Measurements from ENCODE around the gene CDH4. TPM values are rescaled to one million over a fixed set of nuclear protein-coding genes. Genes with fewer than 3 reads are reported as not detected.

The CDH4 gene
- polyA plus RNA-seq, 2 donors = 0.02 to 0.05 TPM

DNA sequence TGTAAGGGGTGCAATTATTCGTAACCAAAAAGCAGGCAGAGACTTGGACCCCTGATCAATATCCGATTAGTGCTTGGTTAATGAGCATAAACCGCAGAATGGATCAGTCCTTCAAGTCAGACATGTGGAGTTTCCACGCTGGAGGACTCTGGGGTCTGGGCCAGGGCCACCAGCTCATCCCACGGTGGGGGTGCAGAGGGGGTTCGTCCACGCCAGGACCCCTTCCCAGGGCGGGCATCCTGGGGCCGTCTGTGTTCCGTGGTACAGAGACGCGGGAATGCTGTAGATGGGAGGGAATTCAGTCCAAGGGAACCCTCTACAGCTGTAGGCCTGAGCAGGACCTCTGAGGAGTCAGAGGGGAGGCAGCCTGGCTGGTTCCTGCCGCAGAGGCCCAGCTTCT is 615.9 kb downstream of the CDH4 start:
- Histone ChIP-seq H3K36me3 (ENCODE audit: control insufficient read depth in 2 of 2, insufficient read depth in 2 of 2, low read length in 1 of 2) (no peaks in the 10 kb centered on the region), H3K27ac (ENCODE audit: low read depth in 2 of 2, low read length in 1 of 2) (no peak overlapping the region)

DNA sequence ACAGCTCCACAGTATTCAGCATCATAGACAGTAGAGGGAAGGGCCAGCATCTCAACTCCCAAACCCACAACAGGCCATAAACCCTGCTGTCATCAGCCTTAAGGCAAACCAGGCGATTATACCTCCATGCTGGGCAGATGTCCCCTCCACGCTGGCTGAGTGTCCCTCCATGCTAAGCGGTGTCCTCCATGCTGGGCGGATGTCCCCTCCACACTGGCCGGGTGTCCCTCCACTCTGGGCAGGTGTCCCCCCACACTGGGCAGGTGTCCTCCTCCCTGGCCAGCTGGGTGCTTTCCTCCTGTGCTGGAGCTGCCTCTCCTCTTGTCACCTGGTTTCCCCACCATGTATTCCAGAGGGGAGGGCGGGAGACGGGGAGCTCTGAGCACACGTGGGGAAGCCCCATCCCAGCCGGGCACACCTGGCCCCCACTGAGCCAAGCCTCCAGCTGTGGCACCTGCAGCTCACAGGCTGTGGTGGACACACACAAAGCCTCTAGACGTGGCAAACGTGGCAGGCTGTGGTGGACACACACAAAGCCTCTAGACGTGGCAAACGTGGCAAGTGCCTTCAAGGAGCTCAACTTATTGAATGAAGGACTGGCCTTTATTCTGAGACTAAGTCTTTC is 616.5 kb downstream of the CDH4 start:
- Histone ChIP-seq H3K4me1 (ENCODE audit: control insufficient read depth in 2 of 2, insufficient read depth in 2 of 2, low read length in 1 of 2) (no peaks in the 10 kb centered on the region), H3K4me3 (ENCODE audit: low read depth in 1 of 2, low read length in 2 of 2) (no peak overlapping the region), H3K9me3 (ENCODE audit: control insufficient read depth in 2 of 2, insufficient read depth in 1 of 2, low read depth in 1 of 2, low read length in 1 of 2) (peaks cover 0 to 9% of the 10 kb centered on the region in 2 donors), H3K27ac (ENCODE audit: low read depth in 2 of 2, low read length in 1 of 2) (no peak overlapping the region), H3K27me3 (ENCODE audit: control insufficient read depth in 1 of 2, insufficient read depth in 2 of 2, low read length in 2 of 2) (no peaks in the 10 kb centered on the region), H3K36me3 (ENCODE audit: control insufficient read depth in 2 of 2, insufficient read depth in 2 of 2, low read length in 1 of 2) (no peaks in the 10 kb centered on the region)
- 68 to 82% methylated on average over 13 of the region's 13 CpGs for WGBS, 2 donors

More for the DNA sequence above, 615.9 kb downstream of the CDH4 start:
- Histone ChIP-seq H3K4me3 (ENCODE audit: low read depth in 1 of 2, low read length in 2 of 2) (no peak overlapping the region), H3K9me3 (ENCODE audit: control insufficient read depth in 2 of 2, insufficient read depth in 1 of 2, low read depth in 1 of 2, low read length in 1 of 2) (peaks cover 0 to 9% of the 10 kb centered on the region in 2 donors), H3K4me1 (ENCODE audit: control insufficient read depth in 2 of 2, insufficient read depth in 2 of 2, low read length in 1 of 2) (no peaks in the 10 kb centered on the region), H3K27me3 (ENCODE audit: control insufficient read depth in 1 of 2, insufficient read depth in 2 of 2, low read length in 2 of 2) (no peaks in the 10 kb centered on the region)
- WGBS, 2 donors = 84 to 86% methylated on average over 13 of the region's 13 CpGs

DNA sequence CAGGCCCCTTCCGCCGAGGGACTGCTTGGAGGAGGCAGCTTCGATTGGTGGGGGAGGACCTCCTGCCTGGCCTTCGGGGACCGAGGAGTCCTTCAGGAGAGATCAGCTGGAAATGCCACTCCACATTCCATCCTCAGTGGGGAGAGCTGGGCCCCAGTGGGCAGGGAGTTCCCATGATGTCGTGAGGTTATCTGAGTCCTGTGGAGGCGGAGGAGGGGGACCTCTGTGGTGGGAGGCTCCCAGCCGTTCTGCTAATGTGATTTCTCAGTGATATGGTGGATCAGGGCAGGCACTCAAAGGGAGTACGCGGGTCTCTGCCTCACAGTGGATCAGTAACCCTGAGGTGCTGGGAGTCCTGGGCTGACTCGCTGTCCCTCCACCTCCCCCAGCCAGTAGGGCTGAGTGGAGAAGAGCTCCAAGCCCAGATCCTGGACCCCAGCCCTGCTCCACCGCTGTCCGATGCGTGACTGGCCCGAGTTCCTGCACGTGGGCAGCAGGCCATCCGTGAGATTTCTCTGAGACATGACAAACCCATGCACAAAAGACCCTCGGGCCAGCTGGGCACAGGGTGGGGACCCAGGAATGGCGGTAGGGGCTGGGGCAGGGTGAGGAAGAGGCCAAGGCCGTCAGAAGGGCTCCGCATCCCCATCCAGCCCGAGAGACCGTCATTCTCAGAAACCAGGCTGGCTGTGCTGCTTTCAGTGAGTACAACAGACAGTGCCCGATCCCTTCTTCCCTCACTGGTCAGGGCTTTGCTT is 617.9 kb downstream of the CDH4 start:
- Histone ChIP-seq H3K27ac (ENCODE audit: low read depth in 2 of 2, low read length in 1 of 2) (no peak overlapping the region), H3K9me3 (ENCODE audit: control insufficient read depth in 2 of 2, insufficient read depth in 1 of 2, low read depth in 1 of 2, low read length in 1 of 2) (peaks cover 0 to 9% of the 10 kb centered on the region in 2 donors), H3K4me3 (ENCODE audit: low read depth in 1 of 2, low read length in 2 of 2) (no peak overlapping the region), H3K27me3 (ENCODE audit: control insufficient read depth in 1 of 2, insufficient read depth in 2 of 2, low read length in 2 of 2) (no peaks in the 10 kb centered on the region), H3K36me3 (ENCODE audit: control insufficient read depth in 2 of 2, insufficient read depth in 2 of 2, low read length in 1 of 2) (no peaks in the 10 kb centered on the region), H3K4me1 (ENCODE audit: control insufficient read depth in 2 of 2, insufficient read depth in 2 of 2, low read length in 1 of 2) (no peaks in the 10 kb centered on the region)
- 72 to 77% methylated on average over 24 of the region's 24 CpGs for WGBS, 2 donors

DNA sequence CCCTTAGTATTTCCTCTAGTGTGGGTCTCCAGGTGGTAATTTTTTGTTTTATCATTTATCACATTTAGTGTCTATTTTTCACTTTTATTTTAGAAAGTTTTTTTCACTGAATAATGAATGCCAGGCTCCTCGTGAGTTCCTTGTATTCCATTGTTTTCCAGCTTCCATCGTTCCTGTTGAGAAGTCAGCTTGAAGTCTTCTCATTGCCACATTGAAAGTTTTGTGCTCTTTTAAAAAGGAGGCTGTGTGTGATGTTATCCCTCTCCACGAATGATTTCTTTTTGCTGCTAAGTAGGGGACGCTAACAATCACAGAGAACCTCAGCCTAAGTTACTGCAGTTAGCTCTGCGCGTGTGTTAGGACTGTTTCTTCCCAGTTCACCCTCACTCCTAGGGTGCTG is 619.1 kb downstream of the CDH4 start:
- Histone ChIP-seq H3K9me3 (ENCODE audit: control insufficient read depth in 2 of 2, insufficient read depth in 1 of 2, low read depth in 1 of 2, low read length in 1 of 2) (peaks cover 0 to 9% of the 10 kb centered on the region in 2 donors), H3K4me1 (ENCODE audit: control insufficient read depth in 2 of 2, insufficient read depth in 2 of 2, low read length in 1 of 2) (no peaks in the 10 kb centered on the region), H3K27me3 (ENCODE audit: control insufficient read depth in 1 of 2, insufficient read depth in 2 of 2, low read length in 2 of 2) (no peaks in the 10 kb centered on the region), H3K4me3 (ENCODE audit: low read depth in 1 of 2, low read length in 2 of 2) (no peak overlapping the region), H3K36me3 (ENCODE audit: control insufficient read depth in 2 of 2, insufficient read depth in 2 of 2, low read length in 1 of 2) (no peaks in the 10 kb centered on the region), H3K27ac (ENCODE audit: low read depth in 2 of 2, low read length in 1 of 2) (no peak overlapping the region)
- WGBS, 2 donors = 84% methylated on average over 6 of the region's 6 CpGs

DNA sequence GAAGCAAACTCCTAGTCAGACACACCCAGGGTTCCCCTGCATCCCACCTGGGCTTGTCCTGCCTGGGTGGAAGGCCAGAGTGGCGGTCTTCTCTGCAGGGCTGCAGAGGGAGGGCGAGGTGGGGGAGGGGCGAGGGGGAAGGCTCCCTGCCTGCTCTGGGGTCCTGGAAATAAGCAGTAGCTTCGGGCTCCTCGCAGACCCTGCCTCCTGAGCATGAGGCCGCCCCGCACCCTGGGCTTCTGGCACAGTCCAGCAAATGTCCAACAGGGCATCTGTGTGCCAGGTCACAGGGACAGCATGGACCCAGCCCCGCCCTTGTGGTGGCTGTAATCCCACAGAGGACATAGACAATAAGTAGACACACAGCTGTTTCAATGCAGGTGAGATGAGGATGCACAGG is 619.9 kb downstream of the CDH4 start:
- H3K27ac ChIP-seq (ENCODE audit: low read depth in 2 of 2, low read length in 1 of 2) = no peak overlapping the region
- WGBS, 2 donors = 79 to 89% methylated on average over 8 of the region's 8 CpGs
- H3K9me3 ChIP-seq (ENCODE audit: control insufficient read depth in 2 of 2, insufficient read depth in 1 of 2, low read depth in 1 of 2, low read length in 1 of 2) = peaks cover 0 to 9% of the 10 kb centered on the region in 2 donors
- no peaks in the 10 kb centered on the region for H3K27me3 ChIP-seq (ENCODE audit: control insufficient read depth in 1 of 2, insufficient read depth in 2 of 2, low read length in 2 of 2)
- H3K4me3 ChIP-seq (ENCODE audit: low read depth in 1 of 2, low read length in 2 of 2) = no peak overlapping the region
- H3K4me1 ChIP-seq (ENCODE audit: control insufficient read depth in 2 of 2, insufficient read depth in 2 of 2, low read length in 1 of 2) = no peaks in the 10 kb centered on the region
- no peaks in the 10 kb centered on the region for H3K36me3 ChIP-seq (ENCODE audit: control insufficient read depth in 2 of 2, insufficient read depth in 2 of 2, low read length in 1 of 2)

DNA sequence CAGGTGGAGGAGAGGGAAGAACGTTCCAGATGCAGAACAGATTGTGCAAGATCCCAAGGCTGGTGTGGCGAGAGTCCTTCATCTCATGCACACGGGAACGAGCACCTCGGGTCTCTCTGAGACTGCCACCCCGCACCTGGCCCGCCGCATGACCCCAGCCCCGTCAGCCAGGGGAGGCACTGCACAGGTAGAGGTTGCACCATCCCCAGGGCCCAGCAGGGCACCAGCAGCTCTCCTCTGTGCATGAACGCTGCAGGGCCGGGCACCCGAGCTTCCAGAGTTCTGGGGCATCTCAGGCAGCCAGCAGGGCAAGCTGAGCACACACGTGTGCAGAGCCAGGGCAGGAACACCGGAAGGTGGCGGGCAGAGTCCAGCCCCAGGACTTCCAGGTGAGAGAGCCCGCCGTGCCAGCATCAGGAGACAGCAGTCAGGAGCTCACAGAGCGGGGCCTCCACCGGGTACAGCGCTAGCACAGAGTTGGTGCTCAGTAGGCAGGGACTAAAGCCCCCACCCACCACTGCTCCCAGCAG is 620.4 kb downstream of the CDH4 start:
- no peak overlapping the region for H3K27ac ChIP-seq (ENCODE audit: low read depth in 2 of 2, low read length in 1 of 2)
- H3K4me1 ChIP-seq (ENCODE audit: control insufficient read depth in 2 of 2, insufficient read depth in 2 of 2, low read length in 1 of 2) = no peaks in the 10 kb centered on the region
- H3K4me3 ChIP-seq (ENCODE audit: low read depth in 1 of 2, low read length in 2 of 2) = no peak overlapping the region
- peaks cover 0 to 9% of the 10 kb centered on the region in 2 donors for H3K9me3 ChIP-seq (ENCODE audit: control insufficient read depth in 2 of 2, insufficient read depth in 1 of 2, low read depth in 1 of 2, low read length in 1 of 2)
- no peaks in the 10 kb centered on the region for H3K27me3 ChIP-seq (ENCODE audit: control insufficient read depth in 1 of 2, insufficient read depth in 2 of 2, low read length in 2 of 2)
- H3K36me3 ChIP-seq (ENCODE audit: control insufficient read depth in 2 of 2, insufficient read depth in 2 of 2, low read length in 1 of 2) = no peaks in the 10 kb centered on the region
- 89 to 91% methylated on average over 20 of the region's 20 CpGs for WGBS, 2 donors

DNA sequence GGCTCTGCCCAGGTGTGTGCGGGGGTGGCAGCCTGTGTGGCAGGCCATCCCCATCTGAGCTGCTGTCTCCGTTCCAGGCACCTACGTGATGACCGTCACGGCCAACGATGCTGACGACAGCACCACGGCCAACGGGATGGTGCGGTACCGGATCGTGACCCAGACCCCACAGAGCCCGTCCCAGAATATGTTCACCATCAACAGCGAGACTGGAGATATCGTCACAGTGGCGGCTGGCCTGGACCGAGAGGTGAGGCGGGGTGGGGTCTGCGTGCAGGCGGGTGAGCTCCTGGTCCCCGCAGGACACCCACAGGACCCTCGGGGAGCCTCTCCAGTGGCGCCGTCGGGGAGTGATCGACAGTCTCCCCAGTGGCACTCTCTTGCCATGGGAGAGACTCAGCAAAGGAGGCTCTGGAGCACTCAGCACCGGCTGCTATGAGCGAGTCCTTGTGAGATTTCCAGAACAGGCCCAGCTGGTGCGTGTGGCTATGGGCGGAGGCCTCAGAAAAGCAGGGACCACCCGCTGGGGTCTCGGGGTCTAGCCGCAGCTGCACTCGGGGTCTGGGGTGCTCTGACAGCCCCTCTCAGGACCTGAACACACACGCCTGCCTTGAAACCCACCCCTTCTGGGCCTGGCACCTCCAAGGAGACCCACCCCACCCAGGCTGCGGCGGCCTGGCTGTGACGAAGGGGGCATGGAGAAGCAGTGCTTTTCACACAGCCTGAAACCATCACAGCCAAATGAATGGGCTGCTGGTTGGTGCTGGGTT is 621.8 kb downstream of the CDH4 start:
- Histone ChIP-seq H3K27ac (ENCODE audit: low read depth in 2 of 2, low read length in 1 of 2) (no peak overlapping the region), H3K4me1 (ENCODE audit: control insufficient read depth in 2 of 2, insufficient read depth in 2 of 2, low read length in 1 of 2) (no peaks in the 10 kb centered on the region), H3K4me3 (ENCODE audit: low read depth in 1 of 2, low read length in 2 of 2) (no peak overlapping the region), H3K27me3 (ENCODE audit: control insufficient read depth in 1 of 2, insufficient read depth in 2 of 2, low read length in 2 of 2) (no peaks in the 10 kb centered on the region), H3K36me3 (ENCODE audit: control insufficient read depth in 2 of 2, insufficient read depth in 2 of 2, low read length in 1 of 2) (no peaks in the 10 kb centered on the region), H3K9me3 (ENCODE audit: control insufficient read depth in 2 of 2, insufficient read depth in 1 of 2, low read depth in 1 of 2, low read length in 1 of 2) (peaks cover 0 to 9% of the 10 kb centered on the region in 2 donors)
- 91 to 92% methylated on average over 38 of the region's 38 CpGs for WGBS, 2 donors

DNA sequence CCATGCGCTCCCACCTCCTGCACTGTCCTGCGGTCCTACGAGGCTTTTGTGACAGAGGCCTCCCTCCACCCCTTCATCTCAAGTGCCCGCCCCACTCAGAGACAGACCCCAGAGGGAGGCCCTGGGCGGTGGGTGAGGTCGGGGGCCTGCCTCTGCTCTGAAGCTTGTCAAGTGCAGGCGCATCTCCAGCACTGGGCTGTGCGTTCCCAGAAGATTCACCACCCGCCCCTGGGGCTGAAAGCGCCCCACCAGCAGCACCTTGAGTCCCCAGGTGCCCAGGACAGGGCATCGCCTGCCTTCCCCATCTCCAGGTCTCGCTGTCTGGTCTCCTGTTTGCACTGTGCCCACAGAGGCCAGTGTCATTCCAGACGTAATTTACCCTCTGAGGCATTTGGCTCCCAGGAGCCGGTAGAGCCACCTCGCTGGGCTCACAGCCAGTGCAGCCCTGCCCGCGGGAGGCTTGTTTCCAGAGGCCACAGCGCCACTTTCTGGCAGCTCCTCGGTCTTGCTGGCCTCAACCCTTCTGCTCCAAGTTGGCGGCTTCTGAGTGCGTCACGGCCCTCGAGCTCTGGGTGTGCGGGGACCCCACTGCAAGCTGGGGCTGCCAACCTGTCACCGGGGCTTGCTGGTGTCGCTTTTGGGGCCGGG is 622.5 kb downstream of the CDH4 start:
- Histone ChIP-seq H3K4me3 (ENCODE audit: low read depth in 1 of 2, low read length in 2 of 2) (no peak overlapping the region), H3K4me1 (ENCODE audit: control insufficient read depth in 2 of 2, insufficient read depth in 2 of 2, low read length in 1 of 2) (no peaks in the 10 kb centered on the region), H3K27ac (ENCODE audit: low read depth in 2 of 2, low read length in 1 of 2) (no peak overlapping the region), H3K9me3 (ENCODE audit: control insufficient read depth in 2 of 2, insufficient read depth in 1 of 2, low read depth in 1 of 2, low read length in 1 of 2) (peaks cover 0 to 9% of the 10 kb centered on the region in 2 donors), H3K36me3 (ENCODE audit: control insufficient read depth in 2 of 2, insufficient read depth in 2 of 2, low read length in 1 of 2) (no peaks in the 10 kb centered on the region), H3K27me3 (ENCODE audit: control insufficient read depth in 1 of 2, insufficient read depth in 2 of 2, low read length in 2 of 2) (no peaks in the 10 kb centered on the region)
- WGBS, 2 donors = 40 to 42% methylated on average over 27 of the region's 27 CpGs

DNA sequence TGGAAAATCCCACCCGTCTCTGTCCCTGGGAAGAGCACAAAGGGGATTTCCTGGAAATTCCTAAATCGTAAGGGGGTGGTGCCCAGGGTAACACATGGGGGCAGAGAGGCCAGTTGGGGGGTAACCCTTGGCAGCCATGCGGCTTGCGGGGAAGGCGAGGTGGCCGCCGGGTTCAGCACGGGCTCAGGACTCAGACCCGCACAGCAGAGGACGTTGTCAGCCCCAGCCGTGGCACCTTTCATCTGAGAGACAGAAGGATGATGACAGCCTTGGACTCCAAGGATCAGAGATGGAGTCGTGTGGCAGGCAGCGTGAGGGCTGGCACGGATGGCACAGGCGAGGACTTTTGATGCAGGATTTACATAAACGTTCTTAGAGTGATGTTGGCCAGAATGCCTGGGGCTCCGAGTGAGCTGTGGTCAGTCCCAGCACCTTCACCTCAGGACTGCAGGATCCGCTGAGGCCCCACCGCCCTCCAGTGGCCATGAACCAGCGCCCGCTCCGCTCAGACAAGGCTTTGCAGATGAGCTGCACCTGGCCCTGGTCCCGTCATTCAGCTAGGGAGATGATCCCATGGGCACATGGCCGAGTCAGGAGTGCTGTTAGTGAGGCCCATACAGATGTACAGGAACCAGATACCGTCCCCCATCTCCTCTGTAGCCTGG is 623.3 kb downstream of the CDH4 start:
- 55 to 67% methylated on average over 25 of the region's 25 CpGs for WGBS, 2 donors
- no peaks in the 10 kb centered on the region for H3K36me3 ChIP-seq (ENCODE audit: control insufficient read depth in 2 of 2, insufficient read depth in 2 of 2, low read length in 1 of 2)
- no peak overlapping the region for H3K27ac ChIP-seq (ENCODE audit: low read depth in 2 of 2, low read length in 1 of 2)
- H3K9me3 ChIP-seq (ENCODE audit: control insufficient read depth in 2 of 2, insufficient read depth in 1 of 2, low read depth in 1 of 2, low read length in 1 of 2) = peaks cover 0 to 8% of the 10 kb centered on the region in 2 donors
- no peaks in the 10 kb centered on the region for H3K4me1 ChIP-seq (ENCODE audit: control insufficient read depth in 2 of 2, insufficient read depth in 2 of 2, low read length in 1 of 2)
- no peaks in the 10 kb centered on the region for H3K27me3 ChIP-seq (ENCODE audit: control insufficient read depth in 1 of 2, insufficient read depth in 2 of 2, low read length in 2 of 2)
- H3K4me3 ChIP-seq (ENCODE audit: low read depth in 1 of 2, low read length in 2 of 2) = no peak overlapping the region
